SU-DHL-6 (cell line): ENCODE results near the gene SRRT.

Experiments used
- CTCF ChIP-seq: fragments of 200-600 bp; sonication (generic); IDR thresholded peaks from one replicate; pipeline ENCODE4 v1.5.1; 2017; ENCODE audit warnings: antibody characterized with exemption, mild to moderate bottlenecking, low read length, moderate library complexity; ENCODE audit not compliant: insufficient read depth, poor library complexity, severe bottlenecking
- EZH2phosphoT487 ChIP-seq: fragments of 200-600 bp; sonication (generic), shearing (Covaris generic); conservative IDR thresholded peaks from 2 replicates; pipeline ENCODE4 v1.6.1; 2018; ENCODE audit warnings: mild to moderate bottlenecking, antibody characterized with exemption, low read length, moderate library complexity, mixed read lengths

- TF ChIP-seq CTCF (no peak), EZH2phosphoT487 (no peak)
Measured at GRCh38 chr7:100888988-100889750, 14.3 kb downstream of the SRRT start, which contains the start of gene UFSP1.
